Activated naive CD8-positive, alpha-beta T cell treated with anti-CD3 and anti-CD28 coated beads, Interleukin-2, amount 10 ng/mL, durations not matched to agents 7 days and 5 days (primary cell): ENCODE data around the gene WDR90. TPM values are rescaled to one million over a fixed set of nuclear protein-coding genes. Genes with fewer than 3 reads are reported as not detected.

Source experiments
- ATAC-seq: fragments of 150-1000 bp; cut with Tn5 transposase; one replicate; pipeline ENCODE4 v1.10.0; 2021; ENCODE audit warnings: low read depth, moderate library complexity
- POLR2A ChIA-PET: fragments of 350-600 bp; sonication (Branson Sonifier 250); formaldehyde crosslinking; loops from one replicate; lab custom pipeline; 2021; ENCODE audit warnings: antibody characterized with exemption; lab: Charles Lee
- DNase-seq: peaks from one replicate; pipeline ENCODE4 v3.0.0; 2021
- H3K27ac Mint-ChIP-seq: one replicate; pipeline ENCODE4 v1.8.0; 2022; ENCODE audit warnings: mild to moderate bottlenecking, mixed read lengths
- H3K27me3 Mint-ChIP-seq: one replicate; pipeline ENCODE4 v1.8.0; 2022; ENCODE audit warnings: mild to moderate bottlenecking, moderate library complexity, mixed read lengths
- H3K36me3 Mint-ChIP-seq: one replicate; pipeline ENCODE4 v1.8.0; 2021; ENCODE audit warnings: mild to moderate bottlenecking, mixed read lengths
- H3K4me1 Mint-ChIP-seq: one replicate; pipeline ENCODE4 v1.8.0; 2021; ENCODE audit warnings: mixed read lengths
- H3K4me3 Mint-ChIP-seq: one replicate; pipeline ENCODE4 v1.8.0; 2022; ENCODE audit warnings: mild to moderate bottlenecking, moderate library complexity, mixed read lengths
- H3K9me3 Mint-ChIP-seq: one replicate; pipeline ENCODE4 v1.8.0; 2021; ENCODE audit warnings: mixed read lengths
- total RNA-seq, 2 experiments: library from RNA; stranded (reverse); gene quantifications; one replicate each; pipeline ENCODE4 v1.2.3, GENCODE V29; 2021

The WDR90 gene
- total RNA-seq, 2 experiments from 2014 or later, result 73.2 to 79.1 TPM

DNA sequence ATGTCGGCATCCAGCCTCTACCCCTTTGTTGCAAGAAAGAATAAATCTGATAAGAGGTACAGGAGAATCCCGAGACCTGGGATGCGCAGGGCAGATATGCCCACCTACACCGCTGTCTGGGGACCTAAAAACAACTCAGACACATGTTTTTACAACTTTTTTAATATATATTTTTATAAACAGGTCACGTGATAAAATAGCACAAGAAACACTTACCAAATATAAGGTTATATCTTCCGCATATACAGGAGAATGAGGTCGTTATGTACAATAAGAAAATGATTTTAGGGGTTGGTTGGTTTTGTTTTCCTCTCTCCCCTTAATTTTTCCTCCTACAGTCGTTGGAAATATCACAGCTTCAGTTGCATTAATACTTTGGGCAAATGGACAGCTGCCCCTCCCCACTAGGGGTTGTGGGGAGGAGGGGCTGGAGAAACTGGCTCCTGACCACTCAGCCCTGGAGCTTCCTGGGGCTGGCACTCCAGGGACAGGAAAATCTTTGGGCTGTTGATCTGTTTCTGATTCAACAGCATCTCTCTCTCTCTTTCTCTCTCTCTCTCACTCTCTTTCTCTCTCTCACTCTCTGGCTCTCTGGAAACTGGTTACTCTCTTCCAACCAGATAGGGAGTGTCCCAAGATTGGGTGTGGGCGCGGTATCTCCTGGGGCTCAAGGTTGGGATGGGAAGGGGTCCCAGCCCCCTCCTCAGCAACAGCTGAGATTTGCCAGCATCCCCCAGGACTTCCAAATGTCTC lies 43.4 kb downstream of the WDR90 start:
- ATAC-seq, result no peak
- Mint-ChIP-seq H3K27ac (no peak overlapping the region), H3K27me3 (peaks cover 12% of the 10 kb centered on the region), H3K9me3 (no peaks in the 10 kb centered on the region), H3K4me1 (peaks cover 13% of the 10 kb centered on the region), H3K4me3 (no peak overlapping the region), H3K36me3 (no peaks in the 10 kb centered on the region)
- POLR2A ChIA-PET, result no interaction called here
- no peak for DNase-seq

DNA sequence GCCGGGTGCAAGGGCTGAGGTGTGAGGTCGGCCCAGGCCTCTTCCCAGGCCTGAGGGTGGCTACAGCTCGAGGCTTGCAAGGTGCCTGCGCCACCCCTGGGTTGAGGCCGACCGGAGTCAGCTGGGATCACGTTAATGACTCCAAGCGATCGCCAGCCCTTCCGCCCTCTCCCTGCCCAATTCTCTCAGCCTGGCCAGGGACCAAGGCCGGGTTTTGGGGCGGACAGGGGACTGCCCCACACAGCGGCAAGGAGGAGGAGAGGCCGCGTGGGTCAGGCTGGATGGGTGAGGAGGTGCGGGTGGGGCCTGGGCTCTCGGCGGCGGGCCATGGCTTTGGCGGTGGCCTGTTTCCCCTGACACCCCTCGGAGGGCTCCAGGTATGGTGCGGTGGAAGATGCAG lies 44.2 kb downstream of the WDR90 start:
- H3K4me3 Mint-ChIP-seq, result peak overlapping the region; percentile 42
- no peak for DNase-seq
- no peaks in the 10 kb centered on the region for H3K9me3 Mint-ChIP-seq
- peaks cover 12% of the 10 kb centered on the region for H3K27me3 Mint-ChIP-seq
- no peak for ATAC-seq
- no peak overlapping the region for H3K27ac Mint-ChIP-seq
- peaks cover 13% of the 10 kb centered on the region for H3K4me1 Mint-ChIP-seq
- POLR2A ChIA-PET, result no interaction called here
- H3K36me3 Mint-ChIP-seq, result no peaks in the 10 kb centered on the region

DNA sequence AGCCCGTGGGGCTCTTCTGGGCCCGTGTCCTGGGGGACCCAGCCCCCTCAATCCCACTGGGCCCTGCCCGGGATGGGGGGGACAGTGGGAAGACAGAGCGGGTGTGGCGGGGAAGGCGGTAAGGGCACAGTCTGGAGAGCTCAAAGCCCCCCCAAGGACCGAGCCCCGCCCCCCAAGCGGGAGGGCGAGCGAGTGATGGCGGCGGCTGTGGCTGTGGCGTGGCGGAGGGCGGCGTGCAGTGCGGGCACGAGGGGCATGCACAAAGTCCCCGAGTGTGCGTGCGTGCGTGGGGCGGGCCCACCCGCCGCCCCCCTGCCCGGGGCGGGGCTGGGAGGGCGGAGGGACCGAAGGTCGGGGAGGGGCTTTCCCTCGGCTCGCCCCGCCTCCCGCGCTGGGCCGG lies 44.6 kb downstream of the WDR90 start:
- no peak overlapping the region for H3K4me3 Mint-ChIP-seq
- H3K9me3 Mint-ChIP-seq, result no peaks in the 10 kb centered on the region
- peaks cover 12% of the 10 kb centered on the region for H3K4me1 Mint-ChIP-seq
- H3K27me3 Mint-ChIP-seq, result peaks cover 12% of the 10 kb centered on the region
- DNase-seq, result no peak
- no peaks in the 10 kb centered on the region for H3K36me3 Mint-ChIP-seq
- no peak for ATAC-seq
- no peak overlapping the region for H3K27ac Mint-ChIP-seq
- POLR2A ChIA-PET, result no interaction called here

DNA sequence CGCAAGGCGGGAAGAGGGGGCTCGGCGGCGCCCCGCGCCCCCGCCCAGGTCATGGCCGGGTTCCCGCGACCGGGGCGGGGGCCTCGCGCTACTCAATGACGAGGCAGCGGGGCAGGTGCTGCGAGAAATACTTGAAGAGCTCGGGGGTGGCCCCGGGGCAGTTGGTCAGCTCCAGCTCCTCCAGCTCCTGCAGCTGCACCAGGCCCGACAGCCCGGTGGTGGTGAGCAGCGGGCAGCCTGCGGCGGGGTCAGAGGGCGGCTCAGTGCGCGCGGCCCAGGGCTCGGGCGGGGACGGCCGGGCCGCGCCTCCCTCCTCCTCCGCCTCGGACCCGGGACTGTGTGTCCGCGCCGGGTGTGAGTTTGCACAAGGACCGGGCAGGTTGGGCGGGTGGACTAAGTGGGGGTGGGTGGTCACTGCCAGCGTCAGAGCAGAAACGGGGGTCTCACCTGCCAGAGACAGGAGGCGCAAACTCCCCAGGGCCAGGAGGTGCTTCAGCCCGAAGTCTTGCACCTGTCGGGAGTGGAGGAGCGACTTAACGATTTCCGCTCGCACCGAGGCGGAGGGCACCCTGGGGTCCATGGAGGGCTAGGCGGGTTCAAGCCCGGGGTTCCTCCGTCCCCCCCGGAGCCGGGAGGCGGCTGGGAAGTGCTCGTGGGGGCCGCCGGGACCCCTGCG lies 45.2 kb downstream of the WDR90 start:
- peaks cover 10% of the 10 kb centered on the region for H3K4me1 Mint-ChIP-seq
- peaks cover 12% of the 10 kb centered on the region for H3K27me3 Mint-ChIP-seq
- ATAC-seq, result no peak
- POLR2A ChIA-PET, result interaction anchor here (1.8 to 2.3 kb wide), 4 partner anchors 10 to 46 kb away, joined by 6 to 11 read pairs (median 11); partner anchors contain the start of genes ANTKMT, CIAO3, JMJD8 and METRN
- H3K9me3 Mint-ChIP-seq, result no peaks in the 10 kb centered on the region
- no peak overlapping the region for H3K27ac Mint-ChIP-seq
- DNase-seq, result no peak
- H3K4me3 Mint-ChIP-seq, result peak overlapping the region; percentile 50
- H3K36me3 Mint-ChIP-seq, result no peaks in the 10 kb centered on the region

DNA sequence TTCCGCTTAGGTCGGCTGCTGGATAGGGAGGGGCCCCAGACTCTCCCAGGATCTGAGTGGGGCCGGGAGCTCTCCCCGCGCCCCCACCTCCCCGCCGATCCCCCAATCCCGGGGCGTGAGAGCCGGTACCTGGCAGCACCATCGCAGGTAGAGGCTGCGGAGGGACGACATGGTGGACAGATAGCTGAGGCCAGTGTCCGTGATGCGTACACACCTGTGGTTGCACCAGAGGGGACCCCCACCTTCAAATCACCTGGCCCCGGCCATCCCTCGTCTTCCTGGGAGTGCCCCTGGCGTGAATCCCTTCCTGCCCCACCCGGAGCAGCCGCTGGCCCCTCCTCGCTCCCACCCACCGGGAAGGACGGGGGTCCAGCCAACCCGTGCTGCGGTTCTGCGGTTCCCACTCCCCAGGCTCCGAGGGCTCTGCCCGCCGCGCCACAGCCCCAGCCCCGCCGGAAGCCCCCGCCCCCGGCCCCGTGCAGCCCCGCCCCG lies 45.7 kb downstream of the WDR90 start:
- H3K9me3 Mint-ChIP-seq, result no peaks in the 10 kb centered on the region
- no peaks in the 10 kb centered on the region for H3K36me3 Mint-ChIP-seq
- H3K27me3 Mint-ChIP-seq, result peaks cover 12% of the 10 kb centered on the region
- H3K4me1 Mint-ChIP-seq, result peaks cover 8% of the 10 kb centered on the region
- peak overlapping the region; percentile 48 for H3K4me3 Mint-ChIP-seq
- POLR2A ChIA-PET, result interaction anchor here (1.0 to 2.3 kb wide), 8 partner anchors 11 to 94 kb away, joined by 4 to 11 read pairs (median 8); partner anchors contain the start of genes ANTKMT, CCDC78, CHTF18 and CIAO3
- H3K27ac Mint-ChIP-seq, result no peak overlapping the region
- DNase-seq, result no peak
- no peak for ATAC-seq

DNA sequence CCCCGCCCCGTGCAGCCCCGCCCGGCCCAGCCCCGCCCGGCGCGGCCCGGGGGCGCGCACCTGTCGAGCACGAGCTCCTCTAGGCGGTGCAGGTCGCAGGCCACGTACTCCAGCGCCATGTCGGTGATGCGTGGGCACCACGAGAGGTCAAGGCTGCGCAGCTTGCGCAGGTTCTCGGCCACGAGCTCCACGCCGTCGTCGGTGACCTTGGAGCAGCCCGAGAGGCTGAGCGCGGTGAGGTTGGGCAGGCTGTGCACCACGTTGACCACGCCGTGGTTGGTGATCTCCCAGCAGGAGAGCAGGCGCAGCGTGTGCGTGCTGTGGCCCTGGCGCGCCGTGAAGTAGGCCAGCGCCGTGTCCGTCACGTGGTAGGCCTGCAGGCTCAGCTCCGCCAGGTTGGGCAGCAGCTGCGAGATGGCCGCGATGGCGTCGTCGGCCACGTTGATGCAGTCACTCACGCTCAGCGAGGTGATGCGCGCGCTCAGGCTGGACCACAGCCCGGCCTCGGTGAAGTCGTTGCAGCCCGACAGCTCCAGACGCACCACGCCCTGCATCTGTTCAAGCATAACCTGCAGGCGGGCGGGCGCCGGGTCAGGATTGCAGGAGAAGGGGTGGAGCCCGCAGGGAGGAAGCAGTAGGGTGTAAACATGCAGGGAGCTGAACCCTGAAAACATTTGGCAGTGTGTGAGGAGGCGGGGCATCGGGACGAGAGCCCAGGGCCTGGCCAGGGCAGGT lies 46.4 kb downstream of the WDR90 start:
- POLR2A ChIA-PET, result interaction anchor here (0.7 to 2.3 kb wide), 9 partner anchors 11 to 93 kb away, joined by 3 to 11 read pairs (median 6); partner anchors contain the start of genes ANTKMT, CCDC78, CHTF18 and CIAO3
- Mint-ChIP-seq H3K36me3 (no peaks in the 10 kb centered on the region), H3K27me3 (peaks cover 15% of the 10 kb centered on the region), H3K4me3 (peak overlapping the region; percentile 77), H3K27ac (peak overlapping the region; percentile 74), H3K4me1 (peaks cover 6% of the 10 kb centered on the region), H3K9me3 (no peaks in the 10 kb centered on the region)
- DNase-seq, result peak; percentile 82
- peak; percentile 70 for ATAC-seq

DNA sequence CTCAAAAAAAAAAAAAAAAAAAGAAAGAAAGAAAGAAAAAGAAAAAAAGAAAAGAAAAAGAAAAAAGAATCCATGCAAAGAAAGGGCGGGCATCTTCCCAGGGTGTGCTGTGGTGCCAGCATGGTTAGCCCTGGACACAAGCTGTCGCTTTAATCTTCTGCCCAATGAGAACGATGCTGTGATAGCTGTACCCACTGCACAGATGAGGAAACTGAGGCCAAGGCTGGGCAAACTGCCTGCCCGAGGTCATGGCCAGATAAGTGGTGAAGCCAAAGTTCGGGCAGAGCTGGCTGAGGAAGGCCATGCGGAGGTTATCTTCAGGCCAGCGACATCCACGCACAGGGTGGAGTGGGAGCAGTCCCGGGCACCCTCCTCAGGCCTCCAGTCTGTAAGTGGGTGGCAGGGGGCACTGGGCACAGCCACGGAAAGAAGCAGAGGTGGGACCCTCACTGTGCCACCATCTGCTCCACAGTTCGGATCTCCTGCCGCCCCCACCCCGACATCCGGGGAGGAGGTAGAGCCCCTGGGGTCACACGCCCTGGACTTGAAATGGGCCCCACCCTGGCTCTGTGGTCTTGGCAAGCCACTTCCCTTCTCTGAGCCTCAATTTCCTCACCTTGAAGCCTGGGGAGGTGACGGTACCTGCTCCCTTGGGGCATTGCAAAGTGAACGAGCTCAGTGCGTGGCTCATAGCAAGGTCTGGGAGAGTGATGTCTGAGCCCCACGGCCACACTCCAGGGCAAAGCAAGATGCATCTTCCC lies 49.9 kb downstream of the WDR90 start:
- DNase-seq (no peak), ATAC-seq (no peak)
- Mint-ChIP-seq H3K36me3 (no peaks in the 10 kb centered on the region), H3K4me3 (peak overlapping the region; percentile 6), H3K27ac (no peak overlapping the region), H3K9me3 (no peaks in the 10 kb centered on the region), H3K27me3 (peaks cover 17% of the 10 kb centered on the region), H3K4me1 (peaks cover 6% of the 10 kb centered on the region)
- POLR2A ChIA-PET, result interaction anchor here (0.7 to 1.1 kb wide), 2 partner anchors 9 to 19 kb away, joined by 3 to 6 read pairs; partner anchors contain the start of gene WDR24

DNA sequence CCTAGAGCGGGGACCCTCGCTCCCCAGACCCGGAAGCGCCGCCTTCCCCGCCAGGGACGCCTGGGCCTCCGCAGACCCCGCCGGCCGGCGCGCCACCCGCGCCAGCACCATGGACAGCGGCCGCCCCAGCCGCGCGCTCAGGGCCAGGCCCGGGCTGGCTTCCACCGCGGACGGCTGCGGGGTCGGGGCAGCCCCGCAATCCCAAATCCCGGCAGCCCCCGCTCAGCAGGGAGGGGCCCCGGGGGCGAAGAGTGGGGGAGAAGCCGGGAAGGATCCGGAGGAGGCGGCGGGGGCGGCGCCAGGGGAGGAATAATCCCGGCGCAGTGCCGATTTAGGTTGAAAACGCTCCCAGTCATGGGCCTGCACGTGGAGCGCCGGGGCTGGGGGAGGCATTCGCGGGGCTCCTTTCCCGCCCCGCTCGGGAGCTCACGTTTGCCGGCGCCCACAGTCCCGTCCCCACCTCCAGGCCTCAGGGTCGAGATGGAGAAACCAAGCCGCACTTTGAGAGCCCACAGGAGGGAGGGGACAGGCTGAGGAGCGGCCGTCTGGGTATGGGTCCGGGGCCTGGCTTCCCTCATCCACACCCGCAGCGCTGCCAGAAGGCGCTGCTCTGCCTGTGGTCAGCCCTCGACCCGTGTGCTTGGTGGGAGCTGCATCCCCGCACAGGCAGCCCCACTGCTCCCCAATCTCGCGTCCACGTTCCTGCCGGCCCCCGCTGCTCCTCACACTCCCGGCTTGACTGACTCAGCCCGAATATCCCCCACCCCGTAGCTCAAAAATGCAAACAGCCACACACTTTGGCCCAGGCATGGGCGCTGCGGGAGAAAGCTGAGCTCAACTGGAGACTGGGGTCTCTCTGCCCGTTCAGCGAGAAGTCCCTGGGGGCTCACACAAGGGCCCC lies 51.8 kb downstream of the WDR90 start:
- H3K36me3 Mint-ChIP-seq, result no peaks in the 10 kb centered on the region
- H3K4me3 Mint-ChIP-seq, result no peak overlapping the region
- peak; percentile 54 for ATAC-seq
- DNase-seq, result peak; percentile 83
- peaks cover 3% of the 10 kb centered on the region for H3K4me1 Mint-ChIP-seq
- H3K27ac Mint-ChIP-seq, result no peak overlapping the region
- POLR2A ChIA-PET, result no interaction called here
- H3K27me3 Mint-ChIP-seq, result peaks cover 17% of the 10 kb centered on the region
- H3K9me3 Mint-ChIP-seq, result no peaks in the 10 kb centered on the region

DNA sequence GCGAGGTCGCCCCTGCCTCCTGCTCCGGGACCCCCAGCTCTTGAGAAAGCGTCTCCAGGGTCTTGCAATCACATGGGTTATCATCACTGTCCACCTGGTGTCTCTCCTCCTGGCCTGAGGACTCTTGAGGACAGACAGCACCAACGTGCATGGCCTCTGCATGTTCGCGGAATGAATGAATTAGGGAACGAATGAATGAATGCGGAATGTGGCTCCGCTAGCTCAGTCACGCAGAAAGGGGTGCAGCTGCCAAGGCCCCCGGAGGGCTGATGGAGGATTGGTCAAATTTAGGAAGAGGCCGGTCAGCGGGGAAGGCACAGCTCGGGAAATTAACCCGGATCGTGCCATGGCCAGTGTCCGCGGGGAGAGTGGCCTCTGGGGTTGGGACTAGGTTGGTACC lies 53.2 kb downstream of the WDR90 start:
- no peak for ATAC-seq
- no peak for DNase-seq
- Mint-ChIP-seq H3K36me3 (no peaks in the 10 kb centered on the region), H3K4me3 (no peak overlapping the region), H3K4me1 (peaks cover 3% of the 10 kb centered on the region), H3K27ac (no peak overlapping the region), H3K9me3 (no peaks in the 10 kb centered on the region), H3K27me3 (peaks cover 29% of the 10 kb centered on the region)
- POLR2A ChIA-PET, result no interaction called here

DNA sequence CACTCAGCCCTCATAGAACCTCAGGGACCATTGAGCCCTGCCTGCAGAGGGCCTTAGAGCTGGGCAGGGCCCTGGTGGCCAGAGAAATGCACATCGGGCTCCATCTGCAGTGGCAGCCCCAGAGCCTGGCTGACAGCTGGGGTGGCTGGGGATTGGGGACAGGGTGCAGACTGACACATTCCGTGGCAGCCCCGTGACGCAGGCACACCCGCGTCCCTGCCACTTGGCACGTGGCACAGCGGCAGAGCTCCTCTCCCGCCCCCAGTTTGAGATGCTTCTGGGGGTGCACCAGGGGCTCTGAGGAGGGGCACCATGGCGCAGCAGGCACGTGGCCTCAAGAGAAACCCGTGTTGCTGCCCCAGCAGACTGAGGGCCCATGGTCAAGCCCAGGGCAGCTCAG lies 54.2 kb downstream of the WDR90 start:
- Mint-ChIP-seq H3K9me3 (no peaks in the 10 kb centered on the region), H3K4me1 (peaks cover 3% of the 10 kb centered on the region), H3K27ac (no peak overlapping the region), H3K36me3 (no peaks in the 10 kb centered on the region), H3K27me3 (peaks cover 37% of the 10 kb centered on the region), H3K4me3 (no peak overlapping the region)
- POLR2A ChIA-PET, result no interaction called here
- no peak for DNase-seq
- ATAC-seq, result no peak

DNA sequence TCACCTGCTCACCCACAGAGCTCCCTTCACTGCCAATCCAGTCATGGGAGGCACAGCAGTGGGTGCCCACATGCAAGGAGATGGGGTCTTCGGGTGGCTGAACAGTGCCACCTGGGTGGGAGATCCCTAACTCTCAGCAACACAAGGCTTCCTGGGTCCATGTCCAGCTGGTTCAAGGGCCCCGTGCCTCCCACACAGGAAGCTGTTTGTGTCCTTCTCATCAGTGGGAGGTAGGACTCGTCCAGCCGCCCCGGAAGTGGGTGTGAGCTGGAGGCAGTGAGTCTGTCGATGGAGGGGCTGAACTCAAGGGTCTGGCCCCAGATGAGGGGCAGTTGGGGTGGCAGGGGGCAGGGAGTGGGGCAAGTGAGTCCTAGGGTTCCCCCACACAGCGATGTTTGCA lies 54.9 kb downstream of the WDR90 start:
- H3K36me3 Mint-ChIP-seq, result no peaks in the 10 kb centered on the region
- peaks cover 42% of the 10 kb centered on the region for H3K27me3 Mint-ChIP-seq
- ATAC-seq (no peak), DNase-seq (no peak)
- no peak overlapping the region for H3K4me3 Mint-ChIP-seq
- POLR2A ChIA-PET, result interaction anchor here (0.8 kb wide), 1 partner anchor 17 kb away, joined by 3 read pairs; the partner anchor contains the start of gene ANTKMT
- H3K9me3 Mint-ChIP-seq, result no peaks in the 10 kb centered on the region
- peaks cover 3% of the 10 kb centered on the region for H3K4me1 Mint-ChIP-seq
- H3K27ac Mint-ChIP-seq, result no peak overlapping the region
